DMS 273 treated with DMSO at 0.1 percent for 48 hours (cell line): ENCODE data around the gene IL4.

Source experiments
- DNase-seq: peaks from one replicate; lab custom pipeline; 2025; lab: John Stamatoyannopoulos, UW

IL4 gene

GRCh38 chr5:132658381-132659302 lies 15.1 kb upstream of the IL4 start:
- no peak for DNase-seq

GRCh38 chr5:132659598-132660493 lies 13.9 kb upstream of the IL4 start:
- no peak for DNase-seq

- DNase-seq: no peak
Measured at GRCh38 chr5:132661231-132662003, 12.4 kb upstream of the IL4 start.

- DNase-seq: no peak
Measured at GRCh38 chr5:132662004-132662401, 11.8 kb upstream of the IL4 start.

GRCh38 chr5:132662925-132663770 lies 10.6 kb upstream of the IL4 start:
- DNase-seq: no peak

GRCh38 chr5:132663771-132664695 lies 9.8 kb upstream of the IL4 start:
- no peak for DNase-seq

- DNase-seq: no peak
Measured at GRCh38 chr5:132664696-132665209, 9.0 kb upstream of the IL4 start.

- no peak for DNase-seq
Measured at GRCh38 chr5:132665574-132666080, 8.2 kb upstream of the IL4 start.

- no peak for DNase-seq
Measured at GRCh38 chr5:132666310-132667123, 7.3 kb upstream of the IL4 start.

GRCh38 chr5:132667309-132667708 lies 6.5 kb upstream of the IL4 start:
- no peak for DNase-seq

GRCh38 chr5:132667761-132668705 lies 5.8 kb upstream of the IL4 start:
- DNase-seq: no peak

- no peak for DNase-seq
Measured at GRCh38 chr5:132668706-132669454, 4.9 kb upstream of the IL4 start.

GRCh38 chr5:132669455-132669820 lies 4.4 kb upstream of the IL4 start:
- DNase-seq: no peak

- DNase-seq: no peak
Measured at GRCh38 chr5:132669966-132670882, 3.6 kb upstream of the IL4 start.

GRCh38 chr5:132671000-132671399 lies 2.8 kb upstream of the IL4 start:
- DNase-seq: no peak

- DNase-seq: no peak
Measured at GRCh38 chr5:132673488-132673887, 301 bp upstream of the IL4 start.
